H1 (cell line): ENCODE results near the gene SPTBN1.

Experiments used
- ASH2L ChIP-seq: fragments of 200-600, 300-600 bp; sonication (generic); IDR thresholded peaks from one replicate; pipeline ENCODE4 v1.7.1; 2017; ENCODE audit warnings: low read length
- BCL11A ChIP-seq, 2 experiments: IDR thresholded peaks; one replicate each; pipeline ENCODE4 v1.6.1; 2011; ENCODE audit warnings: low read depth in 2 of 2, low read length in 2 of 2, mild to moderate bottlenecking in 2 of 2
- CHD1 ChIP-seq: IDR thresholded peaks from 2 replicates; pipeline ENCODE4 v1.6.1; 2012; ENCODE audit warnings: low read depth, low read length, improper control_type of control experiment
- EZH2 ChIP-seq: fragments of 200-600 bp; sonication (generic); IDR thresholded peaks from 2 replicates; pipeline ENCODE4 v1.7.1; 2012; ENCODE audit warnings: low read depth, mild to moderate bottlenecking, moderate library complexity, low read length, inconsistent platforms; ENCODE audit not compliant: severe bottlenecking
- NANOG ChIP-seq: IDR thresholded peaks from 2 replicates; pipeline ENCODE4 v1.6.1; 2011; ENCODE audit warnings: low read length, low read depth, mild to moderate bottlenecking, inconsistent platforms; ENCODE audit not compliant: insufficient read depth, poor library complexity, severe bottlenecking
- POLR2AphosphoS5 ChIP-seq: IDR thresholded peaks from 2 replicates; pipeline ENCODE4 v1.6.1; 2011; ENCODE audit warnings: low read depth, low read length
- RBBP5 ChIP-seq: IDR thresholded peaks from 2 replicates; pipeline ENCODE4 v1.7.1; 2012; ENCODE audit warnings: low read depth, mild to moderate bottlenecking, inconsistent platforms, low read length, moderate library complexity, borderline replicate concordance
- TCF12 ChIP-seq: IDR thresholded peaks from 2 replicates; pipeline ENCODE4 v1.6.1; 2011; ENCODE audit warnings: low read depth, mild to moderate bottlenecking, low read length
- YY1 ChIP-seq: IDR thresholded peaks from 2 replicates; pipeline ENCODE4 v1.6.1; 2011; ENCODE audit warnings: low read depth, mild to moderate bottlenecking, low read length
- TF ChIP-seq, protein P1 (sequence below), 3 experiments: IDR thresholded peaks; 1 replicate in 2 of 3; 2 replicates in 1 of 3; pipeline versions ENCODE4 v1.5.1 to v1.6.1; 2011; ENCODE audit warnings: low read length in 3 of 3, mild to moderate bottlenecking in 3 of 3, inconsistent platforms in 2 of 3, low read depth in 1 of 3, moderate library complexity in 1 of 3; ENCODE audit not compliant: insufficient read depth in 1 of 3; ENCODE audit errors: control extremely low read depth in 1 of 3

DNA sequence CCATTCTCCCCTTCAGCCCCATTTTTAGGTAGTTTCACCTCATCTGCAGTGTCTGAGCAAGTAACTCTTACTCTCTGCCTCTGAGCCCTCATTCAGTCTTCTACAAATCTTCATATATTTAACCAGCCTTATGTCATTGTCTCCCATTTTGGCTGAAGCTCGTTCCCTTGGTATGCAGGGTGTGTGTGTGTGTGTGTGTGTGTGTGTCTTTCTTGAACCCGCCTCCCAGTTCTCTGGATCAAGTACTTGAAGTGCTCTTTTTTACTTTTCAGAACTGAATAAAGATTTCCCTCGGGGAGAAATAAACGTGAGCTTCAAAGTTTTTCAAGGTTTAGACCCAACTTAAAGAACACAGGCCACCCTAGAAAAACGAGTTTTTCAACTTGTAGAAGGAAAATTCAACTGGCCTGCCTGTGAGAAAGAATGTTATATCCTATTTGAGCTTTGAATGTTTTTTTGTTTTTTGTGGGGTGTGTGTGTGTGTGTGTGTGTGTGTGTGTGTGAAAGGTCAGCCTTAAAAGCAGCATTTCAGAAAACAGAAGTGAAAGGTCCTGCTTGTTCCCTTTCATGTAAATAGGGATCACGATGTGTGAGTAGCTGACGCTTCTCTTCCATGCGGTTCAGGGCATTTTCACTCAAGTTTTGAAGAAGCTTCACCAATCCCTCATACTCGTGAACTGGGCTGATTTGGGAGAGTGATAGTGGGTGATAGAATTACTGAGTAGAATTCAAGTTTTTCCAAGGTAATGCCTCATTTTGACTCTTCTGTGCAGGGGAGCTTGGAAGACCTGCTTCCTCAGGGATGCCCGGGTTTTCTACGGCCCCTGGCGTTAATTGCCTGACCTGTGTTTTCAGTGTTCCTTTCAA, 216.7 kb downstream of the SPTBN1 start:
- TF ChIP-seq POLR2AphosphoS5 (no peak), YY1 (no peak), ASH2L (no peak), NANOG (no peak), CHD1 (no peak), BCL11A (IDR thresholded peaks at IDR 0.05; ENCODE audit: low read depth in 2 of 2, low read length in 2 of 2) (no peak), EZH2 (no peak), RBBP5 (no peak), TCF12 (no peak)
- TF ChIP-seq, protein P1, sequence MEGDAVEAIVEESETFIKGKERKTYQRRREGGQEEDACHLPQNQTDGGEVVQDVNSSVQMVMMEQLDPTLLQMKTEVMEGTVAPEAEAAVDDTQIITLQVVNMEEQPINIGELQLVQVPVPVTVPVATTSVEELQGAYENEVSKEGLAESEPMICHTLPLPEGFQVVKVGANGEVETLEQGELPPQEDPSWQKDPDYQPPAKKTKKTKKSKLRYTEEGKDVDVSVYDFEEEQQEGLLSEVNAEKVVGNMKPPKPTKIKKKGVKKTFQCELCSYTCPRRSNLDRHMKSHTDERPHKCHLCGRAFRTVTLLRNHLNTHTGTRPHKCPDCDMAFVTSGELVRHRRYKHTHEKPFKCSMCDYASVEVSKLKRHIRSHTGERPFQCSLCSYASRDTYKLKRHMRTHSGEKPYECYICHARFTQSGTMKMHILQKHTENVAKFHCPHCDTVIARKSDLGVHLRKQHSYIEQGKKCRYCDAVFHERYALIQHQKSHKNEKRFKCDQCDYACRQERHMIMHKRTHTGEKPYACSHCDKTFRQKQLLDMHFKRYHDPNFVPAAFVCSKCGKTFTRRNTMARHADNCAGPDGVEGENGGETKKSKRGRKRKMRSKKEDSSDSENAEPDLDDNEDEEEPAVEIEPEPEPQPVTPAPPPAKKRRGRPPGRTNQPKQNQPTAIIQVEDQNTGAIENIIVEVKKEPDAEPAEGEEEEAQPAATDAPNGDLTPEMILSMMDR (IDR thresholded peaks at IDR 0.05; ENCODE audit: control extremely low read depth in 1 of 3, insufficient read depth in 1 of 3, low read depth in 1 of 3, low read length in 3 of 3), result no peak
